VCaP (cell line): Measurements from ENCODE around the gene ISOC2.
"Not testable (repeated sequence)": the region's sequence is repeated elsewhere in the genome, so short reads cannot be mapped to it uniquely, and the experiment has no call there.

Experiments
- H3K27ac ChIP-seq: fragments of 450-650 bp; 2 replicates; pipeline ENCODE4 v1.5.1; 2017
- TF ChIP-seq, protein P1 (sequence below): fragments of 450-650 bp; conservative IDR thresholded peaks from 2 replicates; pipeline ENCODE4 v1.5.1; 2017; ENCODE audit warnings: mild to moderate bottlenecking, moderate library complexity

Gene ISOC2

DNA sequence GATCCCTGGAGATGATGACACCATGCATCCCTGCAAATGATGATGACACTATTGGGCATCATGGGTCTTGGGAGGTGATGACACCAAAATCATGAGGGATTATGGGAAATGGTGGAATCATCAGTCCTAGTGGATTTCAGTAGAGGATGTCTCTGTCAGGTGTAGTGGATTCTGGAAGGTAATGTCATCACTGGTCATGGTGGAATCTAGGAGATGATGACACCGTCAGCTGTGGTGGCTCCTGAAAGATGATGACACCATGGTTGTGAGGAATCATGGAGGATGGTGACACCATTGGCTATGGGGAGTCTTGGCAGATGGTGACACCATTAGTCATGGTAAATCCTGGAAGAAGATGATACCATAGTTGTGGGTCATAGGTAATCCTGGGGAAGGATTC, 30.3 kb downstream of the ISOC2 start:
- no peak overlapping the region for H3K27ac ChIP-seq
- TF ChIP-seq, protein P1, sequence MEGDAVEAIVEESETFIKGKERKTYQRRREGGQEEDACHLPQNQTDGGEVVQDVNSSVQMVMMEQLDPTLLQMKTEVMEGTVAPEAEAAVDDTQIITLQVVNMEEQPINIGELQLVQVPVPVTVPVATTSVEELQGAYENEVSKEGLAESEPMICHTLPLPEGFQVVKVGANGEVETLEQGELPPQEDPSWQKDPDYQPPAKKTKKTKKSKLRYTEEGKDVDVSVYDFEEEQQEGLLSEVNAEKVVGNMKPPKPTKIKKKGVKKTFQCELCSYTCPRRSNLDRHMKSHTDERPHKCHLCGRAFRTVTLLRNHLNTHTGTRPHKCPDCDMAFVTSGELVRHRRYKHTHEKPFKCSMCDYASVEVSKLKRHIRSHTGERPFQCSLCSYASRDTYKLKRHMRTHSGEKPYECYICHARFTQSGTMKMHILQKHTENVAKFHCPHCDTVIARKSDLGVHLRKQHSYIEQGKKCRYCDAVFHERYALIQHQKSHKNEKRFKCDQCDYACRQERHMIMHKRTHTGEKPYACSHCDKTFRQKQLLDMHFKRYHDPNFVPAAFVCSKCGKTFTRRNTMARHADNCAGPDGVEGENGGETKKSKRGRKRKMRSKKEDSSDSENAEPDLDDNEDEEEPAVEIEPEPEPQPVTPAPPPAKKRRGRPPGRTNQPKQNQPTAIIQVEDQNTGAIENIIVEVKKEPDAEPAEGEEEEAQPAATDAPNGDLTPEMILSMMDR = no peak

DNA sequence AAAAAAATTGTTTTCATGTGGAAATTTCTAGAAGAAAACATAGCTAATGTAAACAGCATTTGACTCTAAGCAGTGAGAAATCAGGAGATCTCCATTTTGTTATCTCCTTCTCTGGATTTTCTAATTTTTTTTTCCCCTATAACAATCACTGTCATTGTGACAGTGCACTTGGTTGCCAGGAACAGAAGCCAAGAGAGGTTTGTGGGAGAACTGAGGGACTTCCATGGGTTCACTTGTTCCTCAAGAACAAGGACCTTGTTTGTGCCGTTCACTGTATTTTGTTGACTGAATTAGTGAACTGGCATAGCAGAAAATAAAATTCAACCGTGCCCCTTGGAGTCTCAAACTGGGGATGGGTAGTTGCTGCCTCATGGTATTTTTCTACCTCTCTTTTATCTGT, 35.4 kb downstream of the ISOC2 start:
- no peak overlapping the region for H3K27ac ChIP-seq
- TF ChIP-seq, protein P1 = no peak

DNA sequence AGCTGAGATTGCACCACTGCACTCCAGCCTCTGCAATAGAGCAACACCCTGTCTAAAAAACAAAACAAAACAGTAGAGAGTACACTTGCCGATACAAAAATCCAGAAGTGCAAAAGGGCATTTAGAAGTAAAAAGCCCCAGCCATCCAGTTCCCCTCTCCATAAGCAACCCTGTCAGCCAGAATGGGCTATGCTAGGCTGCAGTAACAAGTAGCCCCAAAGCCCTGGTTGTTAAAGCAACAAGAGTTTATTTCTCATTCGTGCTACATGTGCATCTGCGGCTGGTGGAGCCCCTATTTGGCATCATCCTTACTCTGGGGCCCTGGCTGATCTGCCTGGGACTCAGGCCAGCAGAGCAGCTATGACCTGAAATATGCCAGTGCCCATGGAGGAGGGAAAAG, 36.9 kb downstream of the ISOC2 start:
- TF ChIP-seq, protein P1 = no peak

DNA sequence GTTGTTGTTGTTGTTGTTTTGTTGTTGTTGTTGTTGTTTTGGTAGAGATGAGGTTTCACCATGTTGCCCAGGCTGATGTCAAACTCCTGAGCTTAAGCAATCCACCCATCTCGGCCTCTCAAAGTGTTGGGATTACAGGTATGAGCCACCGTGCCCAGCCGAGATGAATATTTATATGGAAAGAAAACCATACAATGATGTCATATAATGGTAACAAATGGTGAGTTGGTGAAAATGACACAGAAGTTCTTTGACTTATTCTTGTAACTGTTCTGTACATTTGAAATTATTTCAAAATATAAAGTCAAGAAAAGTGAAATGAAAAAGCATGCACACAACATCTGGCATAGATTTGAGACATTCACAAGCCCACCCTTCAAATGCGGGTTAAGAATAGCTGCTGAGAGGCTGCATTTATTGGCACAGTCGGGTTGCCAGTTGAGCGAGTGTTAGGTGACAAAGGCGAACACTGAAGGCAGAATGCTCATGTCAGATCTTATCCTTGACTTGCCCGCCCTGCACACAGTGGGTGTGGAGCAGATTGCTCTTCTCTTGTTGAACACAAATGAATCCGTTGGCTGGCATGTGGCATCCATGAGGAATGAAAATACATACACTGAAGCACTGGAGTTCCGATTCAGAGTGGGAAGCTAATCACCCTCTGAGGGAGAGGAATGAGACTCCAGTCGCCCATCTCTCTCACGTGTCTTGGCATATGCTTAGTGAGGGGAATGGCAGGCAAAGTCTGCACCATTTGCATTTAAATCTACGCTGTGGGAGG, 38.0 kb downstream of the ISOC2 start:
- TF ChIP-seq, protein P1 = no peak
- no peak overlapping the region for H3K27ac ChIP-seq

More for the DNA sequence above, 36.9 kb downstream of the ISOC2 start:
- H3K27ac ChIP-seq = no peak overlapping the region

DNA sequence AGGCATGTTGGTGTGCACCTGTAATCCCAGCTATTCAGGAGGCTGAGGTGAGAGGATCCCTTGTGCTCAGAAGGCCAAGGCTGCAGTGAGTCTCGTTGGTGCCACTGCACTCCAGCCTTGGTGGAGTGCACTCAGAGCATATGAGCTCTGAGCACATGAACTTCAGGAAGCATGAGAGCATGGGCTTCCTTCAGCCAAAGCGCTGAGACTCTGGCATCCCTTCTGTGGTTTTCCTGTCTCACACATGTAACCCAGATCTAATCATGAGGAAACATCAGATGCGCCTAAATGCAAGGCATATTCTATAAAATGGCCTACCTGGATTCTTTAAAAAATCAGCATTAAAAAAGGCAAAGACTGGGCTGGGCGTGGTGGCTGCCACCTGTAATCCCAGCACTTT, 40.2 kb downstream of the ISOC2 start:
- H3K27ac ChIP-seq = not testable (repeated sequence)

DNA sequence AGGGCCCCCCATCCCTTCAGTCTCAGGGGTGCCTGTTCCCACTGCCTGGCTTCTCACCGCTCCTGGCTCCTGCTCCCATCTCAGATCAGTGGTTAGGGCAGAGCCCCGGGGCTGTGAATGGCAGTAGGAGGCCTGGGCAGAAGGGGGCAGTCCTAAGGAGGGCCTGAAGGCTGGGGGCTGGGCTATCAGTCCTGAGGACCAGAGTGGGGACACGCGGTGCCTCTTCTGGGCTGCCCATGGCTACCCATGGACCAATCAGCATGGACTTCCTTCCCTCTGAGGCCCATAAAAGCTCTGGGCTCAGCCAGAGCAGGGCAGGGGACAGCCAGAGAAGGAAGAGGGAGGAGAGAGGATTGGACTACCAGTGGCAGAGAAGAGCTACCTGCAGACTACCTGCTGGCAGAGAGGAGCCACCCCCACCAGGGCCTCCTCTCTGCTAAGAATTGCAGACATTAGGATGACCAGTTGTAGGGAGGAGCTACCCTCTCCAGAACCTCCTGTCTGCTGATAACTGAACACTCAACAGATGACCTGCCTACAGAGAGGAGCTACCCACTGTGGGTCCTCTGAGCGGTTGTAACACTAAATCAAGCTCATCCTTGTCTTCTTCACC, 41.7 kb downstream of the ISOC2 start:
- TF ChIP-seq, protein P1 = no peak

DNA sequence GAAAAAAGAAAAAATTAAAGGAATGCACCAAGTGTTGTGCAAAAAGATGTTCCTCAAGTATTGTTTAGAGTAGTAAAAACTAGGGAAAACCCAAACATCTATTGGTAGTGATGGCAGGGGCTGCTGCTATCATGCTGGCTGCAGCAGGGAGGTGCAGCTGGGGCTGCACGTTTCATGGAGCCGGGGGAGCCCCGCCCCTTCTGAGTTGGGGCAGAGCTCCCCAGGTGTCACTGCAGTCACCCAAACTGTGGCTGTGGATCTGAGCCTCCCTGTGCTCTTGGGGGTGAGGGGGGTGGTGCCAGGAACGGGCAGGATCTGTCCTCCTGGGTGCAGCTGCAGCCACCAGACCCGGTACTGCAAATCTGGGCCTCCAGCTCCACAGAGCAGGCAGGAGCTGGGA, 42.3 kb downstream of the ISOC2 start:
- TF ChIP-seq, protein P1 = no peak
- no peak overlapping the region for H3K27ac ChIP-seq

More for the DNA sequence above, 41.7 kb downstream of the ISOC2 start:
- H3K27ac ChIP-seq = no peak overlapping the region

DNA sequence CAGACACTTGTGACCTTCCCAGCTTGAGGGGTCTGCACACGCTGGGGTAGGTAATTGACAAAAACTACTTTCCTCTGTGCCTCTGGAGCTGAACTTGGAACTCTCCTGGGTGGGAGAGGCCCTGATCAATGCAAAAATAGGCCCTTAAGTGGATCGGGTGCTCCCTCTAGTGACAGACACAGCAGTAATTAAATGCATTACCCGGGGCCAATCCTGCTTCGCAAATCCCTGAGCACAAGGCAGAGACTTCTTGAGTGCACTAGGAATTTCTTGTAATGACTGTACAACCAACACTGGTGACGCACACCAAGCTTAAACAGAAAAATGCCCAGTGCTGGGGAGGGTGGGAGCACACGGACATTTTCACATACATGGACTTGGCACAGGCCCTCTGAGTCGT, 43.3 kb downstream of the ISOC2 start:
- no peak overlapping the region for H3K27ac ChIP-seq
- TF ChIP-seq, protein P1 = peak; percentile 89
